ENCODE data around the gene SUSD1.
A peak's percentile ranks its signal among the peaks of the same experiment; 100 is the strongest.
"Not testable (repeated sequence)": the region's sequence is repeated elsewhere in the genome, so short reads cannot be mapped to it uniquely, and the experiment has no call there.

SUSD1 gene

GRCh38 chr9:112094948-112095681, 80.0 kb downstream of the SUSD1 start:
- DNase-seq (ENCODE audit: low spot score), result no peak

DNA sequence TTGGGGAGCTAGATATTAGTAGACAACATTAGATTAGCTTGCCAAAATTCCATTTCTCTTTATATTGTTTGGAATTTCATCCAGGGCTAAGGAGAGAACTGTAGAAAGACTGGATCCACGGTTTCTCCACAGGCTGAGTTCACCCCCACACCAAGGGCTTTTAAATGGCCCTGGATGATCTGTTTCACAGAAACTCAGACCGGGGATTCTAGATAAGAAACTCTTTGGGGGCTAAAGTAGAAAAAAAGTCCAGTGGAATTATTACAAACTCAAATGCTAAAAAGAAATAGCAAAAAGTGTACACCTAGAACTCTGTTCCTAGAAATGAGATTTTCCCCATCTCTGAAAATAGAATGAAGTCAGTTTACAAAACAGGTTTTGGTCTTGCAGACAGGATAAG, 80.9 kb downstream of the SUSD1 start:
- no peak for DNase-seq (ENCODE audit: low spot score)

- no peak for DNase-seq (ENCODE audit: low spot score)
Observed at GRCh38 chr9:112093870-112094216, 81.3 kb downstream of the SUSD1 start.

DNA sequence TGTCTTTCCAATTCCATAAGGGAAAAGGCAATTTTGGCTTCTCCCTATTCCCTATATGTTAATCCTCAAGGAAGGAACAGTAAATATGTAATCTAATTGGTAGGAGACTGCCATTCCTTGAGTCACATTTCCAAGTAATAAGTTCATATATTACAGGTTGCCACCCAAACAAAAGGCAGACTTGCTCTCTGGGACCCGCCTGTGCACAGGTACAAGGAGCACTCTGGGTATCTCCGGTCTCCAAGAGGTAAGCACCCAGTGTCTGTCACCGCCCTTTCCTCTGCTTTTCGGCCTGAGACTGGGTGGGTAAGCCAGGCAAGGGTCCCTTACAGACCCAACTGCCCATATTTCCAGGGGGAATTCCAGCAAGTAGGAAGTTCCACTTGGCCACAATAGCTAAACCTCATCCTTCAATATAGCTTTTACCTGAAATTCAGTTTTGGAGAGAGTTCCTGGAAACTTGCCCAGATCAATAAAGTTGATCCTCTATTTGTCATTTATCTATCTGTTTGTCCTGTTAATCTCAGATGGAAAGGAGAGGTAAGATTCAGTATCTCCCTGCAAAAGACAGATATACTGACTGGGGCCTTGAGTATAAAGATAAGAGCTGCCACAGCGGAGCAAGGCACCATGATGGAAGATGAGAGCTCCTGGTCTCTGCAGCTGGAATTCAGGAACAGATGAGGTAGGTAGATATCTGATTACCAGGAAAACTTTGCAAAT, 81.8 kb downstream of the SUSD1 start:
- no peak for DNase-seq (ENCODE audit: low spot score)

GRCh38 chr9:112091810-112092209, 83.3 kb downstream of the SUSD1 start:
- DNase-seq (ENCODE audit: low spot score), result no peak

GRCh38 chr9:112087506-112087905, 87.6 kb downstream of the SUSD1 start:
- DNase-seq (ENCODE audit: low spot score), result no peak

- peak; percentile 8 for DNase-seq (ENCODE audit: low spot score)
Observed at GRCh38 chr9:112086627-112087026, 88.5 kb downstream of the SUSD1 start.

DNA sequence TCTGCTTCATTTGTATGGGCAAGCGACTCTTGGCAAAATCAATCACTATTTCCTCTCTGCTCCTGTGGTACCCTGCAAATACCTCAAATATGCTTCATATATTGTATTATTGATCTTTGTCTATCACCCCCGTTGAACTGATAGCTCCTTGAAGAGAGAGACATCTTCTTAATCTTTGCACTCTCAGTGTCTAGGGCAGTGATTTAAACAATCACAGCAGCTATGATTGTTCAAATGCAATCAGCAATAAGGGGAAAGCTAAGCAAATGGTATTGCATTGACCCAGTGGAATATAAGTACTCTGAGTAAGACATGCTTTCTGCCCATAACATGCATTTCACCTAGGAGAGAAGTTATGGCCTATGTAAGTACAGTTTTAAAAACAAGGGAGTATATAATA, 90.2 kb downstream of the SUSD1 start:
- no peak for DNase-seq (ENCODE audit: low spot score)

DNA sequence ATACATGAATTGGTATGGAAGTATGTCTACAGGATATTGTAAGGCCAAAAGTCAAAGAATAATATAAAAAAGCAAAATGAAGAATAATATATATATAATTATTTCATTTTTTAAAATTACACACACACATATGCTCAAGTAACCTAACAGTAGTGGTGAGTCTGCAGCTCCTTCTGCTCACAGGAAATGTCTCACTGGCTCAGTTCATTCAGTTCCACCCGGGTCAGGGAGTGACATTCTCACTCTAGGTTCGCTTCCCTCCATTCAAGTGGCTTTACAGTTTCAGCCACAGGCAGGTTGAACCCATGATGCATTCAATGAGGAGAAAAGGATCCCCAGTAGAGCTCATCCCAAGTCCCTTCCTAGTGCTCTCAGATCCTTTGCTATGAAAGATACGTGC, 90.8 kb downstream of the SUSD1 start:
- peak; percentile 21 for DNase-seq (ENCODE audit: low spot score)

DNA sequence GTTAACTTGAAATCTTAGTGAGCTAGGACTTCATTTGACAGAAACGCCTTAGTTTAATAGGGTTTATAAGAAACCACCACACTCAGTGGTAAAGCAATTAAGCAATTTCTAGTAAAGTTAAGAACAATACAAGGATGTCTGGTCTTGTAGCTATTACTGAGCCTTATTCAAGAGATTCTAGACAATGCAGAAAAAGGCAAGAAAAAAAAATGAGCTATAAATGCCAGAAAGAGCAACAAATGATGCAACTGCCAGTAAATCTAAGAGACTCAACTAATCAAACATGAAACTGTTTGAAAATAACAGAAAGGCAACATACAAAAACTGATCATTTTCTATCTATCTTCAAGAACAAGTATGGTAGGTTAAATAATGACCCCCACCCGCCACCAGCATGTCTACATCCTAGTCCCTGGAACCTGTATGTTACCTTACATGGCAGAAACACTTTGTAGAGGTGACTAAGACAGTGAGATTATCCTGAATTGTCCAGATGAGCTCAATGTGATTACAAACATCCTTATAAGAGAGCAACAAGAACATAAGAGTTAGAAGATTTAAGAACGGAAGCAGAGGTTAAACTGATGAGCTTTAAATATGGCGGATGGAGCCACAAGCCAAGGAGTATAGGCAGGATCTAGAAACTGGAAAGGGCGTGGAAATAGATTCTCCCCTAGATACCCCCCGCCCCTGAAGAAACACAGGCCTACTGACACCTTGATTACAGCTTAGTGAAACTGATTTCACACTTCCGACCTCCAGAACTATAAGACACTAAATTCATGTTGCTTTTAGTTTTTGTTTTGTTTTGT, 93.0 kb downstream of the SUSD1 start:
- DNase-seq (ENCODE audit: low spot score), result peak; percentile 11

GRCh38 chr9:112080831-112081542, 94.1 kb downstream of the SUSD1 start:
- DNase-seq (ENCODE audit: low spot score), result peak; percentile 7

- DNase-seq (ENCODE audit: low spot score), result no peak
Observed at GRCh38 chr9:112078432-112078831, 96.7 kb downstream of the SUSD1 start.

DNA sequence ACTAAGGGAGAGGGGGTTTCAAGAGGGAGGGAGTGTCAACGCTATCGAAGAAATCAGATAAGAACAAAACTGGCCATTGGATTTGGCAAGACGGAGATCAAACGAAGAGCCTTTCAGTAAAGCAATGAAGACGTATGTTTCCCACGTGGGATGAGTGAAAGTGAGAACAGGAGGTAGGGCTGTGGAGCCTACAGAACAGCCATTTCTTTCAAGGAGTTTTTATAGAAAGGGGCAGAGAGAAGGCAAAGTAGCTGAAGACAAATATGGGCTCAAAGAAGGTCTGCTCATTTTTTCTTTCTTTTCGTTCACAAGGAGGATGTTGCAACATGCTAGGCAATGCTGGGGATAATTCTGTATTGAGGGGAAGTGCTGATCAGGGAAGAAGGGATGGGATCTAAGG, 98.3 kb downstream of the SUSD1 start:
- DNase-seq (ENCODE audit: low spot score), result no peak

- no peak for DNase-seq (ENCODE audit: low spot score)
Observed at GRCh38 chr9:112075009-112075378, 100.1 kb downstream of the SUSD1 start.

DNA sequence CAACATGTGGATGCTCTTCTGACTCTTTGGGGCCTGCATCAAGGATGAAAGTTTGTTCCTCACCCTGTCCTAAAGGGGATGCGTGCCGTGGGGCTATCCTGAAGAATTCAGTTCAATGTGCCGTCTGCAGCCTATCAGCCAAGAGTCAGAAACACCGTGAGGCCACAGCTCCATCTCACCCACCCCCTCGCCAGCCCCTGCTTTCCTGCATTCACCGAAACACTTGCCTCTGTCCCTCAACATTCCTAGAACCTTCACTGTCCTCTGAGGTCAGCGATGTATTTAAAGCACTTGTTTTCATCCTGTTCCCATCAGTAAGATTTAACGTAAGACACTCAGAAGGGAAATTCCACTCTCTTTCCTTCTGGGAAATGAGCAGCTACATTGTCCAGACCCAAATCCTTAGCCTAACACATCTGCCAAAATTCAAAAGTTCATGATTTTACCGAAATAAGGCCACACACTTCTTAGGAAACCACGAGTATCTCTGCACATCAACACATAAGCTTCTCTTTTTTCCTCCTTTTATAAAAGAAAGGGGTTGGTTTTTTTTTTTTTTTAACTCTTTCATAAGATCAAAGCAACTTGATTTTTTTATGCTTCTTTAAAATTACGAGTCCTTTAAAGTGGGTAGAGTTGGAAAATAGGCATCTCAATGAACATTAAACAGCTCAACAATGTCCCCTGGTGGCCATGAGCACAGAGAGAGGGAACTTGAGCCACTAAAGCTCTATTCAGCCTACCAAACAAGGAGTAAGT, 100.7 kb downstream of the SUSD1 start:
- DNase-seq (ENCODE audit: low spot score), result peak; percentile 57

DNA sequence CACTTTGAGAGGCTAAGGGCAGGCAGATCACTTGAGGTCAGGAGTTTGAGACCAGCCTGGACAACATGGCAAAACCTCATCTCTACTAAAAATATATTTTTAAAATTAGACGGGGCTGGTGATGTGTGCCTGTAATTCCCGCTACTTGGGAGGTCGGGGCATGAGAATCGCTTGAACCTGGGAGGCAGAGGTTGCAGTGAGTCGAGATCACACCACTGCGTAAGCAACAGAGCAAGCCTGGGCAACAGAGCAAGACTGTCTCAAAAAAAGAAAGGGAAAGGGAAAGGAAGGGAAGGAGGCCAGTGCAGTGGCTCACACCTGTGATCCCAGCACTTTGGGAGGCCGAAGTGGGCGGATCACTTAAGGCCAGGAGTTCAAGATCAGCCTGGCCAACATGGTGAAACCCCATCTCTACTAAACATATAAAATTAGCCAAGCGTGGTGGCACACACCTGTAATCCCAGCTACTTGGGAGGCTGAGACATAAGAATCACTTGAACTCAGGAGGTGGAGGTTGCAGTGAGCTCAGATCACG, 101.4 kb downstream of the SUSD1 start:
- DNase-seq (ENCODE audit: low spot score), result not testable (repeated sequence)

DNA sequence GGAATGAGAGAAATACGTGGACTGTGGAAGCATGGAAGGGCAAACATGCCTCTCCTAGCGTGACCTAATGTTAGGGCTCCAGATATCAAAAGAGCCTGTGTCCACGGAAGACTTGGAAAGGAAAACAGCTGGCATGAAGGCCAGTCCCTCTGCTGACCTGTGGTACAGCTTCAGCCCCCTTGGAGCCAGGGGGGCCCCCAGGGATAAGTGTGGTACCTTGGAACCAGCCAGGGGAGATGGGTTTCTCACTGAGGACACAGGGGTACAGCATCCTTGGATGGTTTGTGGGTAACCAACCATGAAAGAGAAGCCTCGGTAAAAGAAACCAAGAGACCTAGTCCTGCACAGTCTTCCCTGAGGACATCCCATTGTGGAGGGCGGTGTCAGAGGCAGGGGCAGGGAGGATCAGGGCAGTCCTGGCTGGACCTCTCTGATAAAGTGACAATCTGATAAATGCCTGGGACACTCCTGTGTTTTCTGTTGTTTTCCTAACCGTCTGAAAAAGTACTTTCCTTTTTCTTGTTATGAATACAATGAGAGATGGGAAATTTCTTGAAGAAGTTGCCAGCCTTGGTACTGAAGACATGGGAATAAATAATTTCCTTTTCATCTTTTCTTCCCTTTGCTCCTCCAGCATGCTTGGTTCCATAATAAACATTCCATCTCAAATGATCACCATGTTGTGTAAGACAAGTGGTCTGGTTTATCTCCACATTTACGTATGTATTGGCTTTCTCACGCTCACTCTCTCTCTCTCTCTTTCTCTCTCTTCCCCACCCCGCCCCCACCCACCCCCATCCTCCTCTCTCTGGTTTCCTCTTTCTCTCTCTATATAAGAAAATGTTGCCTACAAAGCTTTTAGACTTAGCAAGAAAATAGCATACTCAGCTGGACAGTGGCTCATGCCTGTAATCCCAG, 102.1 kb downstream of the SUSD1 start:
- no peak for DNase-seq (ENCODE audit: low spot score)

DNA sequence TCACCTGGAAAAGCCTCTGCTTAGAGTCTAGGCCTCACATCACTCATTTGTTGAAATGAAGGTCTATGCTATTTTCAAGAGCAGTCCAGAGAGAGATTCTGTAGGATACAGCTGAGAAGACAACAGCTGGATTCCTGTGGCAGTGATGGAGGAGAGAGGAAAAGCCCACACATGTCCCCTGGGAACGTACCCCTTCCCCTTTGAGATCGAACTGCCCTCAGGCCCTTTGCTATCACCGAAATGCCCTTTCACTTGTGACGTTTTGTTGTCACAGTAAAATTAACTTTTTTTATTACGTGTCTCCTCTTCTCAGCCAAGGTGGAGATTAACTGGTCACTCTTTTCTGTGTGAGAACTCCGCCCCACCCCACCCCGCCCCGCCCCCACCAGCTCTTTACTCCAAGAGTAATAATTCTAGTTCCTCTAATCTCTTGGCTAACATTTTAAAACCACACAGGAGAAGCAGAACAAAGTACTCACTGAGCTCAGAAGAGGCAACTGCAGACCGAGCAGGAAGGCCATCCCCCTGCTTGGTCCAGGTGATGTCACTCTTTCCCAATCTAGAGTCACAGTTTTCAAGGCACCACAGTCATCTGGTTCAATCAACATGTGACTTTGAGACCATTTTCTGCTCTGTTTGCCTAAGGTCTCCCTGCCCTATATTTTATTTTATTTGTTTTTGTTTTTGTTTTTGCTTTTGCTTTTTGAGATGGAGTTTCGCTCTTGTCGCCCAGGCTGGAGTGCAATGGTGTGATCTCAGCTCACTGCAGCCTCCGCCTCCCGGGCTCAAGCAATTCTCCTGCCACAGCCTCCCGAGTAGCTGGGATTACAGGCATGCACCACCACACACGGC, 105.6 kb downstream of the SUSD1 start:
- no peak for DNase-seq (ENCODE audit: low spot score)

Data from ecto neural progenitor cell (in vitro differentiated cells).